HG03135 (cell line): ENCODE measurements around the gene SH3PXD2A.

Experiments
- ATAC-seq: cut with Tn5 transposase; IDR thresholded peaks from one replicate; pipeline ENCODE4 v1.9.1; 2021; ENCODE audit warnings: mild to moderate bottlenecking, moderate library complexity; ENCODE audit not compliant: unreplicated experiment

SH3PXD2A gene

GRCh38 chr10:103855424-103855823, at the start of gene SH3PXD2A:
Gene SH3PXD2A (minus strand): TSS chr10:103855576. CDS start chr10:103855266, 310 bp downstream.
- no peak for ATAC-seq

- ATAC-seq = no peak
These were observed 45.9 kb upstream of the SH3PXD2A start for GRCh38 chr10:103901299-103901698.

- no peak for ATAC-seq
These were observed 43.9 kb upstream of the SH3PXD2A start for GRCh38 chr10:103899312-103899711.

GRCh38 chr10:103897241-103897774, 41.9 kb upstream of the SH3PXD2A start:
- no peak for ATAC-seq

- ATAC-seq = no peak
These were observed 40.8 kb upstream of the SH3PXD2A start for GRCh38 chr10:103896225-103896624.

- ATAC-seq = no peak
These were observed 40.2 kb upstream of the SH3PXD2A start for GRCh38 chr10:103895411-103896186.

- ATAC-seq = no peak
These were observed 39.1 kb upstream of the SH3PXD2A start for GRCh38 chr10:103894441-103894864.

- ATAC-seq = no peak
These were observed 38.4 kb upstream of the SH3PXD2A start for GRCh38 chr10:103893817-103894216.

- ATAC-seq = no peak
These were observed 36.8 kb upstream of the SH3PXD2A start for GRCh38 chr10:103892181-103892580.

- ATAC-seq = no peak
These were observed 35.3 kb upstream of the SH3PXD2A start for GRCh38 chr10:103890688-103891087.

- no peak for ATAC-seq
These were observed 34.9 kb upstream of the SH3PXD2A start for GRCh38 chr10:103890194-103890658.

GRCh38 chr10:103889121-103889720, 33.8 kb upstream of the SH3PXD2A start:
- ATAC-seq = no peak

- no peak for ATAC-seq
These were observed 32.9 kb upstream of the SH3PXD2A start for GRCh38 chr10:103888113-103888841.

- no peak for ATAC-seq
These were observed 30.2 kb upstream of the SH3PXD2A start for GRCh38 chr10:103885617-103886016.

GRCh38 chr10:103884681-103885139, 29.3 kb upstream of the SH3PXD2A start:
- no peak for ATAC-seq

- no peak for ATAC-seq
These were observed 27.1 kb upstream of the SH3PXD2A start for GRCh38 chr10:103882285-103883007.

GRCh38 chr10:103881416-103882284, 26.3 kb upstream of the SH3PXD2A start:
- no peak for ATAC-seq

- no peak for ATAC-seq
These were observed 24.5 kb upstream of the SH3PXD2A start for GRCh38 chr10:103879831-103880230.

GRCh38 chr10:103879409-103879808, 24.0 kb upstream of the SH3PXD2A start:
- no peak for ATAC-seq

GRCh38 chr10:103877861-103878260, 22.5 kb upstream of the SH3PXD2A start:
- ATAC-seq = no peak
